Measurements from ENCODE around the gene TTN. TPM values are rescaled to one million over a fixed set of nuclear protein-coding genes. Genes with fewer than 3 reads are reported as not detected.

The TTN gene
- total and polyA plus RNA-seq, 2 of the 8 experiments (the other 6 are each of a cell fraction or from before 2014, with no cell fraction given) = 0.30 to 9.7 TPM

DNA sequence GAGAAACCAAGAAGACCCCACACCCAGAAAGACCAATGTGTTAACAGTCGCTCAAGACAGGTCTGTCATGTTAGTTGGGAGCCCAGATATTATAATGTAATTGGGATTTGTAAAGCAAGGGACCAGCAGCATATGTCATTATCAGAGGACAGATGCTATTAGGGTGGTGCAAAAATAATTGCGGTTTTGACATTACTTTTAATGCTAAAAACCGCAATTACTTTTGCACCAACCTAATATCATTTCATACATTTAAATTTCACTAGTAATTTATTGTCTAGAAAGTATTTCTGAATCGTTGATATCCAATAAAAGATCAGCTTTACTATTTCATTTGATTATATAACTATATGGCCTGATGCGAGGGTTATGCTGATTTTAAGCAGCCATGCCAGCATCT, 131.2 kb downstream of the TTN start:
- Histone ChIP-seq H4K5ac (ENCODE audit: insufficient read length, low read depth, low read length) (no peak overlapping the region), H3K23ac (ENCODE audit: insufficient read length) (no peak overlapping the region), H3K23me2 (ENCODE audit: low read depth, low read length) (no peaks in the 10 kb centered on the region), H2BK20ac (ENCODE audit: low read length) (no peak overlapping the region), H3K4me1 (replicated peaks in 1 of 4; ENCODE audit: control insufficient read depth in 3 of 4, insufficient read depth in 4 of 4, low read length in 3 of 4) (no peaks in the 10 kb centered on the region), H3K27ac (ENCODE audit: low read depth, low read length) (no peak overlapping the region), H3K9ac (replicated peaks in 1 of 4; ENCODE audit: extremely low read depth in 1 of 4, low read depth in 3 of 4, low read length in 3 of 4) (no peak overlapping the region), H2AK5ac (ENCODE audit: low read depth, low read length) (no peak overlapping the region), H3K4me2 (ENCODE audit: insufficient read depth in 1 of 2, low read depth in 2 of 2, low read length in 2 of 2) (no peak overlapping the region), H4K20me1 (replicated peaks in 1 of 2; ENCODE audit: control insufficient read depth in 1 of 2, insufficient read depth in 2 of 2, low read length in 2 of 2) (peaks cover 0 to 3% of the 10 kb centered on the region in 2 experiments), H2BK5ac (ENCODE audit: low read depth, low read length) (no peak overlapping the region), H4K91ac (replicated peaks; ENCODE audit: insufficient read length, low read length) (no peak overlapping the region), H3K79me2 (ENCODE audit: control insufficient read depth in 1 of 2, insufficient read depth in 2 of 2, low read length in 2 of 2) (no peaks in the 10 kb centered on the region), H2BK15ac (ENCODE audit: low read length) (no peak overlapping the region), H3K36me3 (ENCODE audit: control insufficient read depth in 2 of 4, insufficient read depth in 4 of 4, low read length in 3 of 4) (no peaks in the 10 kb centered on the region; a peak in 1 of 8 replicates), H3K4ac (replicated peaks; ENCODE audit: insufficient read length, low read depth, low read length) (no peak overlapping the region), H3K4me3 (ENCODE audit: extremely low read depth in 1 of 4, insufficient read depth in 2 of 4, low read depth in 3 of 4, low read length in 4 of 4) (no peak overlapping the region), H3K27me3 (replicated peaks in 1 of 4; ENCODE audit: control insufficient read depth in 3 of 4, extremely low read depth in 1 of 4, insufficient read depth in 3 of 4, low read length in 3 of 4) (no peaks in the 10 kb centered on the region), H2AFZ (ENCODE audit: low read length) (no peak overlapping the region), H4K8ac (ENCODE audit: extremely low read depth, insufficient read depth, low read length) (no peak overlapping the region), H3K79me1 (ENCODE audit: low read depth, low read length) (no peaks in the 10 kb centered on the region), H3K18ac (ENCODE audit: extremely low read depth, low read length) (no peak overlapping the region), H3K56ac (replicated peaks; ENCODE audit: insufficient read length, low read depth, low read length) (no peak overlapping the region), H2BK120ac (replicated peaks; ENCODE audit: low read depth, low read length) (no peak overlapping the region), H3K14ac (ENCODE audit: insufficient read length) (no peak overlapping the region), H3K9me3 (ENCODE audit: insufficient read depth in 2 of 2, low read depth in 1 of 2, low read length in 1 of 2) (no peaks in the 10 kb centered on the region), H2BK12ac (ENCODE audit: low read depth, low read length) (no peak overlapping the region)
- ChIA-PET POLR2A (ENCODE audit: partially characterized antibody) (no interaction called here), CTCF (ENCODE audit: partially characterized antibody) (interaction anchor here (1.1 kb wide), 1 partner anchor 24 kb away, joined by 4 read pairs; no protein-coding TSS in a partner anchor)
- WGBS, 2 experiments (ENCODE audit: extremely low coverage in 1 of 2, insufficient coverage in 1 of 2, insufficient read length in 1 of 2, insufficient replicate concordance in 2 of 2, low coverage in 1 of 2, low lambda C conversion rate in 2 of 2, missing lambda C conversion rate in 1 of 2) = 94% methylated on average over 5 of the region's 5 CpGs; no CpG with 5 or more reads in 1 of the 2 experiments
- no peak for FAIRE-seq
- no peak for DNase-seq (ENCODE audit: low read depth in 1 of 2, low spot score in 2 of 2)
- TF ChIP-seq POLR2AphosphoS5 (IDR thresholded peaks at IDR 0.05; ENCODE audit: low read depth, low read length) (no peak), EGR1 (IDR thresholded peaks at IDR 0.05; ENCODE audit: borderline replicate concordance, low read depth, low read length) (no peak), CREB1 (IDR thresholded peaks at IDR 0.05) (no peak)
- TF ChIP-seq, protein P1, sequence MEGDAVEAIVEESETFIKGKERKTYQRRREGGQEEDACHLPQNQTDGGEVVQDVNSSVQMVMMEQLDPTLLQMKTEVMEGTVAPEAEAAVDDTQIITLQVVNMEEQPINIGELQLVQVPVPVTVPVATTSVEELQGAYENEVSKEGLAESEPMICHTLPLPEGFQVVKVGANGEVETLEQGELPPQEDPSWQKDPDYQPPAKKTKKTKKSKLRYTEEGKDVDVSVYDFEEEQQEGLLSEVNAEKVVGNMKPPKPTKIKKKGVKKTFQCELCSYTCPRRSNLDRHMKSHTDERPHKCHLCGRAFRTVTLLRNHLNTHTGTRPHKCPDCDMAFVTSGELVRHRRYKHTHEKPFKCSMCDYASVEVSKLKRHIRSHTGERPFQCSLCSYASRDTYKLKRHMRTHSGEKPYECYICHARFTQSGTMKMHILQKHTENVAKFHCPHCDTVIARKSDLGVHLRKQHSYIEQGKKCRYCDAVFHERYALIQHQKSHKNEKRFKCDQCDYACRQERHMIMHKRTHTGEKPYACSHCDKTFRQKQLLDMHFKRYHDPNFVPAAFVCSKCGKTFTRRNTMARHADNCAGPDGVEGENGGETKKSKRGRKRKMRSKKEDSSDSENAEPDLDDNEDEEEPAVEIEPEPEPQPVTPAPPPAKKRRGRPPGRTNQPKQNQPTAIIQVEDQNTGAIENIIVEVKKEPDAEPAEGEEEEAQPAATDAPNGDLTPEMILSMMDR (IDR thresholded peaks at IDR 0.05; ENCODE audit: control extremely low read depth in 1 of 3, insufficient read depth in 1 of 3, low read depth in 1 of 3, low read length in 3 of 3) = no peak

Data from H1 (cell line).